GM12878 (cell line): ENCODE results near the gene TBC1D12. TPM values are rescaled to one million over a fixed set of nuclear protein-coding genes. Genes with fewer than 3 reads are reported as not detected.

Experiments used
- BRCA1 ChIP-seq: IDR thresholded peaks from 2 replicates; pipeline ENCODE4 v1.6.1; 2011; ENCODE audit warnings: low read depth, low read length, improper control_type of control experiment
- DPF2 ChIP-seq: fragments of 450-650 bp; IDR thresholded peaks from 2 replicates; pipeline ENCODE4 v1.6.1; 2017; ENCODE audit warnings: mild to moderate bottlenecking
- E2F4 ChIP-seq: IDR thresholded peaks from 2 replicates; pipeline ENCODE4 v1.6.1; 2012; ENCODE audit warnings: low read depth, low read length, improper control_type of control experiment
- ESRRA ChIP-seq: IDR thresholded peaks from 2 replicates; pipeline ENCODE4 v1.6.1; 2012; ENCODE audit warnings: mild to moderate bottlenecking, low read length, improper control_type of control experiment
- MTA3 ChIP-seq: IDR thresholded peaks from 2 replicates; pipeline ENCODE4 v1.6.1; 2012; ENCODE audit warnings: low read length, inconsistent platforms, borderline replicate concordance
- NR2C1 ChIP-seq: fragments of 450-650 bp; IDR thresholded peaks from 2 replicates; pipeline ENCODE4 v1.6.1; 2017; ENCODE audit warnings: antibody characterized with exemption, mild to moderate bottlenecking, moderate library complexity
- NR2C2 ChIP-seq: IDR thresholded peaks from 2 replicates; pipeline ENCODE4 v1.6.1; 2011; ENCODE audit warnings: borderline replicate concordance, low read depth; ENCODE audit not compliant: control insufficient read depth, insufficient read length
- RUNX3 ChIP-seq: IDR thresholded peaks from 2 replicates; pipeline ENCODE4 v1.6.1; 2012; ENCODE audit warnings: low read length, inconsistent platforms
- SREBF1 ChIP-seq: IDR thresholded peaks from 2 replicates; pipeline ENCODE4 v1.6.1; 2012; ENCODE audit warnings: mild to moderate bottlenecking, low read length
- SREBF2 ChIP-seq: IDR thresholded peaks from 2 replicates; pipeline ENCODE4 v1.6.1; 2012; ENCODE audit warnings: mild to moderate bottlenecking, low read length
- STAT1 ChIP-seq: fragments of 450-650 bp; conservative IDR thresholded peaks from 2 replicates; pipeline ENCODE4 v1.6.1; 2014; ENCODE audit warnings: antibody characterized with exemption, mild to moderate bottlenecking
- SUPT20H ChIP-seq: IDR thresholded peaks from 2 replicates; pipeline ENCODE4 v1.6.1; 2011; ENCODE audit warnings: low read depth, mild to moderate bottlenecking, low read length, moderate library complexity, borderline replicate concordance; ENCODE audit not compliant: control insufficient read depth
- TCF3 ChIP-seq: IDR thresholded peaks from 2 replicates; pipeline ENCODE4 v1.6.1; 2012; ENCODE audit warnings: low read depth, mild to moderate bottlenecking, low read length, borderline replicate concordance; ENCODE audit not compliant: insufficient read depth
- ZBTB33 ChIP-seq: fragments of 450-650 bp; IDR thresholded peaks from 2 replicates; pipeline ENCODE4 v1.6.1; 2017; ENCODE audit warnings: mild to moderate bottlenecking
- polyA plus RNA-seq, 11 experiments: library from polyadenylated mRNA; depleted of rRNA in 4 of 11; unstranded in 6 of 11; stranded (reverse) in 5 of 11; fragments of >200 nt; fragmentation: Nextera tagmentation in 4 of 11; fragmentation: Illumina TruSeq in 1 of 11; extraction: Ambion mirVana in 4 of 11; extraction: Trizol in 1 of 11; gene quantifications; 1 replicate in 1 of 11; 2 replicates in 10 of 11; pipeline versions ENCODE4 v1.2.1 to v1.2.3, GENCODE V29; 2011 to 2016; ENCODE audit warnings: inconsistent platforms in 2 of 11, missing spikeins in 2 of 11, low read depth in 1 of 11
- total RNA-seq, 4 experiments: library from RNA; depleted of rRNA in 3 of 4; stranded (reverse); fragments of >200 nt in 3 of 4; fragmentation: Illumina TruSeq in 1 of 4; extraction: Trizol in 1 of 4; gene quantifications; 2 replicates each; pipeline versions ENCODE4 v1.2.1 to v1.2.3, GENCODE V29; 2013 to 2021
- TF ChIP-seq, protein P1 (sequence below): fragments of 450-650 bp; IDR thresholded peaks from 2 replicates; pipeline ENCODE4 v1.6.1; 2017; ENCODE audit warnings: mild to moderate bottlenecking, moderate library complexity
- TF ChIP-seq, protein P2 (sequence below): fragments of 450-650 bp; IDR thresholded peaks from 2 replicates; pipeline ENCODE4 v1.6.1; 2018; ENCODE audit warnings: borderline replicate concordance, mild to moderate bottlenecking; ENCODE audit not compliant: partially characterized antibody

The TBC1D12 gene
- total and polyA plus RNA-seq, 10 of the 15 experiments (the other 5 are each of a cell fraction or from before 2014, with no cell fraction given), result 2.6 to 7.5 (median 3.8) TPM

- TF ChIP-seq NR2C2 (no peak), ESRRA (no peak), BRCA1 (peak; percentile 64), TCF3 (no peak), DPF2 (peak; percentile 65), SREBF2 (no peak; the same call in 1 of the 2 replicates), SUPT20H (no peak), RUNX3 (peak; percentile 47), NR2C1 (peak; percentile 34; the same call in 1 of the 2 replicates), E2F4 (peak; percentile 47; the same call in 1 of the 2 replicates), STAT1 (0 out of 2 replicates have a peak, but pooled peaks have one; percentile 62), ZBTB33 (no peak), SREBF1 (no peak), MTA3 (no peak)
- TF ChIP-seq, protein P1, sequence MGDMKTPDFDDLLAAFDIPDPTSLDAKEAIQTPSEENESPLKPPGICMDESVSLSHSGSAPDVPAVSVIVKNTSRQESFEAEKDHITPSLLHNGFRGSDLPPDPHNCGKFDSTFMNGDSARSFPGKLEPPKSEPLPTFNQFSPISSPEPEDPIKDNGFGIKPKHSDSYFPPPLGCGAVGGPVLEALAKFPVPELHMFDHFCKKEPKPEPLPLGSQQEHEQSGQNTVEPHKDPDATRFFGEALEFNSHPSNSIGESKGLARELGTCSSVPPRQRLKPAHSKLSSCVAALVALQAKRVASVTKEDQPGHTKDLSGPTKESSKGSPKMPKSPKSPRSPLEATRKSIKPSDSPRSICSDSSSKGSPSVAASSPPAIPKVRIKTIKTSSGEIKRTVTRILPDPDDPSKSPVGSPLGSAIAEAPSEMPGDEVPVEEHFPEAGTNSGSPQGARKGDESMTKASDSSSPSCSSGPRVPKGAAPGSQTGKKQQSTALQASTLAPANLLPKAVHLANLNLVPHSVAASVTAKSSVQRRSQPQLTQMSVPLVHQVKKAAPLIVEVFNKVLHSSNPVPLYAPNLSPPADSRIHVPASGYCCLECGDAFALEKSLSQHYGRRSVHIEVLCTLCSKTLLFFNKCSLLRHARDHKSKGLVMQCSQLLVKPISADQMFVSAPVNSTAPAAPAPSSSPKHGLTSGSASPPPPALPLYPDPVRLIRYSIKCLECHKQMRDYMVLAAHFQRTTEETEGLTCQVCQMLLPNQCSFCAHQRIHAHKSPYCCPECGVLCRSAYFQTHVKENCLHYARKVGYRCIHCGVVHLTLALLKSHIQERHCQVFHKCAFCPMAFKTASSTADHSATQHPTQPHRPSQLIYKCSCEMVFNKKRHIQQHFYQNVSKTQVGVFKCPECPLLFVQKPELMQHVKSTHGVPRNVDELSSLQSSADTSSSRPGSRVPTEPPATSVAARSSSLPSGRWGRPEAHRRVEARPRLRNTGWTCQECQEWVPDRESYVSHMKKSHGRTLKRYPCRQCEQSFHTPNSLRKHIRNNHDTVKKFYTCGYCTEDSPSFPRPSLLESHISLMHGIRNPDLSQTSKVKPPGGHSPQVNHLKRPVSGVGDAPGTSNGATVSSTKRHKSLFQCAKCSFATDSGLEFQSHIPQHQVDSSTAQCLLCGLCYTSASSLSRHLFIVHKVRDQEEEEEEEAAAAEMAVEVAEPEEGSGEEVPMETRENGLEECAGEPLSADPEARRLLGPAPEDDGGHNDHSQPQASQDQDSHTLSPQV, result peak; percentile 63
- TF ChIP-seq, protein P2, sequence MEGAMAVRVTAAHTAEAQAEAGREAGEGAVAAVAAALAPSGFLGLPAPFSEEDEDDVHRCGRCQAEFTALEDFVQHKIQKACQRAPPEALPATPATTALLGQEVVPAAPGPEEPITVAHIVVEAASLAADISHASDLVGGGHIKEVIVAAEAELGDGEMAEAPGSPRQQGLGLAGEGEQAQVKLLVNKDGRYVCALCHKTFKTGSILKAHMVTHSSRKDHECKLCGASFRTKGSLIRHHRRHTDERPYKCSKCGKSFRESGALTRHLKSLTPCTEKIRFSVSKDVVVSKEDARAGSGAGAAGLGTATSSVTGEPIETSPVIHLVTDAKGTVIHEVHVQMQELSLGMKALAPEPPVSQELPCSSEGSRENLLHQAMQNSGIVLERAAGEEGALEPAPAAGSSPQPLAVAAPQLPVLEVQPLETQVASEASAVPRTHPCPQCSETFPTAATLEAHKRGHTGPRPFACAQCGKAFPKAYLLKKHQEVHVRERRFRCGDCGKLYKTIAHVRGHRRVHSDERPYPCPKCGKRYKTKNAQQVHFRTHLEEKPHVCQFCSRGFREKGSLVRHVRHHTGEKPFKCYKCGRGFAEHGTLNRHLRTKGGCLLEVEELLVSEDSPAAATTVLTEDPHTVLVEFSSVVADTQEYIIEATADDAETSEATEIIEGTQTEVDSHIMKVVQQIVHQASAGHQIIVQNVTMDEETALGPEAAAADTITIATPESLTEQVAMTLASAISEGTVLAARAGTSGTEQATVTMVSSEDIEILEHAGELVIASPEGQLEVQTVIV, result no peak
These were observed 39.7 kb upstream of the TBC1D12 start, which contains the start of gene NOC3L (continued) for GRCh38 chr10:94362360-94363250.
